ENCODE measurements around the gene PLA2G7.
"Not testable (repeated sequence)": the region's sequence is repeated elsewhere in the genome, so short reads cannot be mapped to it uniquely, and the experiment has no call there.

PLA2G7 gene

DNA sequence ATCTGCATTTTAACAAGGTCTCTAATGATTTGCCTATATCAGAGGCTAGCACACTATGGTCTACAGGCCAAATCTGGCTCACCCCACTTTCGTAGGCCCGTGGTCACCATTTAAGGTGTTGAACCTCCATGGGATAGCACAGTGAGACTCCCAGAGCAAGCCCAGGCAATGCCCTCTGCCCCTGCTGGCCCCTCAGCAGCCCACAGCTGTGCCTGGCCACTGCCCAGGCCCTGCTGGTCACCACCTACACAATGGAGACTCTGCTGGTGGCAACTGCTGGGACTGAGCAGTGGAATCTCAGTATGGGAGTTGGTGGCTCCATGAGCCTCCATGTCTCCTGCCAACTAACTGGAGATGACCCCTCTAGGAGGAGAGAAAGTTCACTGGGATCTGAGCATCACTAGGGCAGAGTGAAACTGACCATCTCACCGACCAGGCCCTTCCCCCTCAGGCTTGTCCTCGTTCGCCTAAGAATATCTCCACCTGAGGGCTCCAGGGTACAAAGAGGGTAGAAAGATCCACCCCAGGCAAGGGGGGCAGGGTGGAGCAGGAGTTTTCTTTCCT lies 13.8 kb upstream of the PLA2G7 start:
- no peak overlapping the region for H3K27ac ChIP-seq (ENCODE audit: low read depth in 2 of 2, low read length in 2 of 2)
- no peaks in the 10 kb centered on the region for H3K4me1 ChIP-seq (ENCODE audit: control insufficient read depth in 2 of 2, insufficient read depth in 2 of 2, low read length in 2 of 2)
- H3K36me3 ChIP-seq (ENCODE audit: control insufficient read depth in 2 of 2, insufficient read depth in 2 of 2, low read length in 2 of 2), result no peaks in the 10 kb centered on the region
- no peaks in the 10 kb centered on the region for H3K27me3 ChIP-seq (ENCODE audit: control insufficient read depth in 2 of 2, insufficient read depth in 2 of 2, low read length in 2 of 2)
- H3K4me3 ChIP-seq (ENCODE audit: low read length in 2 of 2), result no peak overlapping the region
- no peak overlapping the region for H3K9ac ChIP-seq (ENCODE audit: low read depth in 1 of 2, low read length in 2 of 2)
- H3K9me3 ChIP-seq (ENCODE audit: control insufficient read depth in 2 of 2, low read length in 2 of 2), result no peaks in the 10 kb centered on the region

DNA sequence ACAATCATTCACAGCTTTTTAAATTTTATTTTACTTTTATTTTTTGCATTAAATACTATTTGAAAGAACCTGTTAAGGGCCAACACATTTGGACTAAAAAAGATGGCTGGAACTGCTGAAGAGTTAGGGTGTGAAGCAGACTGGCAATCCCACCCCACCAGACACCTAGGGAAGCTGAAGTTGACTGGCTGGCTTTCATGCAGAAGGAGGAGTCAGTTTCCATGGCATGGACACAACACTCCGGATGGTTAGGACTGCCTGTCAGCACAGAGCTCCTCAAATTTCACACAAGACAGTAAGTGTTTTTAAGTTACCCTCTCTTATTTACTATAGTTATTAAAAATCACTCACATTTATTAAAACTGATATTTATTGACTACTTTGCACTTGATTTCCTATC lies 11.5 kb upstream of the PLA2G7 start, which contains the start of gene ANKRD66:
Gene ANKRD66, plus strand, starts transcription at position 238 of the 400 bp plus-strand sequence. CDS start 5,016 bp downstream, outside the sequence.
- Histone ChIP-seq H3K4me3 (ENCODE audit: low read length in 2 of 2) (no peak within 1 kb of the TSS), H3K9me3 (ENCODE audit: control insufficient read depth in 2 of 2, low read length in 2 of 2) (no peaks in the 10 kb centered on the region), H3K4me1 (ENCODE audit: control insufficient read depth in 2 of 2, insufficient read depth in 2 of 2, low read length in 2 of 2) (no peaks in the 10 kb centered on the region), H3K27me3 (ENCODE audit: control insufficient read depth in 2 of 2, insufficient read depth in 2 of 2, low read length in 2 of 2) (no peaks in the 10 kb centered on the region), H3K9ac (ENCODE audit: low read depth in 1 of 2, low read length in 2 of 2) (no peak within 1 kb of the TSS), H3K36me3 (ENCODE audit: control insufficient read depth in 2 of 2, insufficient read depth in 2 of 2, low read length in 2 of 2) (no peaks in the 10 kb centered on the region), H3K27ac (ENCODE audit: low read depth in 2 of 2, low read length in 2 of 2) (no peak within 1 kb of the TSS)

DNA sequence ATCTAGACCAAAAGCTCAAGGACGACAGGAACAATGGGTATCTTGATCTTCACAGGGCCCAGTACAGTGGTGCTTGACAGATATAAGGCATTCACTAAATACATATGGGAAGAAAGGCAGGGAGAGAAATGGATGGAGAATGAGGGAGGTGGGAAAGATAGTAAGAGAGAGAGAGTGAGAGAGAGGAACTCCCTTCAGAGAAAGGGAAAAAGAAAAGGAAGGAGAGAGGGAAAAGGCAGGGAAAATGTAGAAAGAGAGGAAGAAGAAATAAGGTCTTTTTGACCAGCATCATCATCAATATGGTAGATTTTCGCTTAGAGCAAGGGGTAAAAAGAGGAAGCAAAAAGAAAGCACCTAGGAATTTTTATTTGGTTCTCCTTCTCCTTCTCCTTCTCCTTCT lies 10.8 kb upstream of the PLA2G7 start:
- Histone ChIP-seq H3K9ac (ENCODE audit: low read depth in 1 of 2, low read length in 2 of 2) (no peak overlapping the region), H3K27me3 (ENCODE audit: control insufficient read depth in 2 of 2, insufficient read depth in 2 of 2, low read length in 2 of 2) (no peaks in the 10 kb centered on the region), H3K27ac (ENCODE audit: low read depth in 2 of 2, low read length in 2 of 2) (no peak overlapping the region), H3K36me3 (ENCODE audit: control insufficient read depth in 2 of 2, insufficient read depth in 2 of 2, low read length in 2 of 2) (no peaks in the 10 kb centered on the region), H3K4me3 (ENCODE audit: low read length in 2 of 2) (no peak overlapping the region), H3K9me3 (ENCODE audit: control insufficient read depth in 2 of 2, low read length in 2 of 2) (no peaks in the 10 kb centered on the region), H3K4me1 (ENCODE audit: control insufficient read depth in 2 of 2, insufficient read depth in 2 of 2, low read length in 2 of 2) (no peaks in the 10 kb centered on the region)

DNA sequence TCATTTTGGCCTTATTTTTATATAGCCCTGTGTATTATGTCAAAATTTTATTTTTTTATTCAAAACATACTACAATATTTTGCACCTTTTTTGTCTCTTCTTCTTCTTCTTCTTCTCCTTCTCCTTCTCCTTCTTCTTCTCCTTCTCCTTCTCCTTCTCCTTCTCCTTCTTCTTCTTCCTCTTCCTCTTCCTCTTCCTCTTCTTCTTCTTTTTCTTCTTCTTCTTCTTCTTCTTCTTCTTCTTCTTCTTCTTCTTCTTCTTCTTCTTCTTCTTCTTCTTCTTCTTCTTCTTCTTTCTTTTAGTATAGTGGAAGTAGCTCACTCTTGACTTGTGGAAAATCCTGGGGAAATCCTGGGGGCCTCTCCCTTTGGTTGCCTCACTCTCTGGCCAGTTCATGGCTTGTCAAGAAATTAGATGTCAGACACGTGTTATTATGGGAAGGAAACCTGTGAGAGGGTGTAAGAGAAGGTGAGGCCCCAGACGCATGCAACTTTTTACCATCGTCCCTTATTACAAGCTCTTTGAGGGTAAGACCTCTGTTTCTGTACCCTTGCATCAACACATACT lies 9.1 kb upstream of the PLA2G7 start:
- not testable (repeated sequence) for H3K4me1 ChIP-seq (ENCODE audit: control insufficient read depth in 2 of 2, insufficient read depth in 2 of 2, low read length in 2 of 2); H3K9me3 ChIP-seq (ENCODE audit: control insufficient read depth in 2 of 2, low read length in 2 of 2); H3K9ac ChIP-seq (ENCODE audit: low read depth in 1 of 2, low read length in 2 of 2); H3K27me3 ChIP-seq (ENCODE audit: control insufficient read depth in 2 of 2, insufficient read depth in 2 of 2, low read length in 2 of 2); H3K27ac ChIP-seq (ENCODE audit: low read depth in 2 of 2, low read length in 2 of 2); H3K4me3 ChIP-seq (ENCODE audit: low read length in 2 of 2); H3K36me3 ChIP-seq (ENCODE audit: control insufficient read depth in 2 of 2, insufficient read depth in 2 of 2, low read length in 2 of 2)

DNA sequence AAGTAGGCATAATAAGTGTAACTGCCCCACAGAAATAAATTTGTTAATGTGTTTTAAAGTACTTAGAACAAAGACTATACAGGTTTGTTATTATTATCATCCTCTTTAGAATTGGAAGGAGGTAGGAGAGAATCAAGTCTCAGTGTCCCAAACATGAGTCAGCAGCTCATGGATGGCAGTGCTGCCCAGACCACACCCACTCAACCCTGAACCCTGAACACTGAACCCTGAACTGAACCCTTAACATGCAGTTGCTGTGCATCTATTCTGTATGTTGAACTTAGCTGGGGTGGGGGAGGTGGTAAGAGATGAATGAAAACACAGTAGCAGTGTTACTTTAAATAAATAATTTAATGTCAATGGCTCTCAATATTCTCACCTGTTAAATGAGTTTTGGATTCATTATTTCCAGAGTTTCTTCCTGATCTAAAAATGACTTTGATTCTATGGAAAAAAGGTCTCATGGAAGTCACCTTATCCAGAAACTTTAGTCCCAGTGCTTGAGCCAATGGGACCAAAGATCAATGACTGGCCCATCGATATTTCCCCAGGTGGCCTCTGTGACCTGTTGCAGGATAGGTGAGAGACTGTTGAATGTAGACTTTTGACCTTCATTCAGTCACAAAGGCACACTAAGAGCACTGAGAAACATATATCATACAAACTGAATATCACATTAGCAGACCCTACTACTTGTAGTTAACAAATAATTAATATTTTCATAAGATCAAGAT lies 8.4 kb upstream of the PLA2G7 start:
- H3K9me3 ChIP-seq (ENCODE audit: control insufficient read depth in 2 of 2, low read length in 2 of 2), result no peaks in the 10 kb centered on the region
- H3K36me3 ChIP-seq (ENCODE audit: control insufficient read depth in 2 of 2, insufficient read depth in 2 of 2, low read length in 2 of 2), result no peaks in the 10 kb centered on the region
- no peak overlapping the region for H3K9ac ChIP-seq (ENCODE audit: low read depth in 1 of 2, low read length in 2 of 2)
- H3K4me3 ChIP-seq (ENCODE audit: low read length in 2 of 2), result no peak overlapping the region
- no peaks in the 10 kb centered on the region for H3K4me1 ChIP-seq (ENCODE audit: control insufficient read depth in 2 of 2, insufficient read depth in 2 of 2, low read length in 2 of 2)
- H3K27me3 ChIP-seq (ENCODE audit: control insufficient read depth in 2 of 2, insufficient read depth in 2 of 2, low read length in 2 of 2), result no peaks in the 10 kb centered on the region
- no peak overlapping the region for H3K27ac ChIP-seq (ENCODE audit: low read depth in 2 of 2, low read length in 2 of 2)

DNA sequence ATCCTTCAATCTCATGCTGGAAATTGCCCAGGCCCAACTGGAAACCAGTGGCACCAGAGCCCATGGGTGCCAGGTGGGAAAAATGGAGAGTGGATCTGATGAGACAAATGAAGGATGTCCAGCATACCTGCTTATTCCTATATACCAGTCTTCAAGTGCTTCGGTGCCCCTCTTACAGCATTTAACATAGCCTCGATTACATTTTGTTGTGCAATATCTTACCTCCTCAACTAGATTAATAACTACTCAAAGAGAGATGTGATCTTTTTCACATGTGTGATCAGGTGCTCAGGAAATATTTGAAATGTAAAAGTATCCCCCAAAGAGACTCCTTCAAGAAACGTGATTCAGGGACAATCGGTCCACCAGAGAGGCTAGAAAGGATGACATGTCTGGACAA lies 6.7 kb upstream of the PLA2G7 start:
- H3K4me3 ChIP-seq (ENCODE audit: low read length in 2 of 2), result no peak overlapping the region
- peaks cover 0 to 2% of the 10 kb centered on the region in 2 donors for H3K27me3 ChIP-seq (ENCODE audit: control insufficient read depth in 2 of 2, insufficient read depth in 2 of 2, low read length in 2 of 2)
- H3K36me3 ChIP-seq (ENCODE audit: control insufficient read depth in 2 of 2, insufficient read depth in 2 of 2, low read length in 2 of 2), result no peaks in the 10 kb centered on the region
- H3K9me3 ChIP-seq (ENCODE audit: control insufficient read depth in 2 of 2, low read length in 2 of 2), result no peaks in the 10 kb centered on the region
- H3K4me1 ChIP-seq (ENCODE audit: control insufficient read depth in 2 of 2, insufficient read depth in 2 of 2, low read length in 2 of 2), result no peaks in the 10 kb centered on the region
- H3K9ac ChIP-seq (ENCODE audit: low read depth in 1 of 2, low read length in 2 of 2), result no peak overlapping the region
- H3K27ac ChIP-seq (ENCODE audit: low read depth in 2 of 2, low read length in 2 of 2), result no peak overlapping the region

DNA sequence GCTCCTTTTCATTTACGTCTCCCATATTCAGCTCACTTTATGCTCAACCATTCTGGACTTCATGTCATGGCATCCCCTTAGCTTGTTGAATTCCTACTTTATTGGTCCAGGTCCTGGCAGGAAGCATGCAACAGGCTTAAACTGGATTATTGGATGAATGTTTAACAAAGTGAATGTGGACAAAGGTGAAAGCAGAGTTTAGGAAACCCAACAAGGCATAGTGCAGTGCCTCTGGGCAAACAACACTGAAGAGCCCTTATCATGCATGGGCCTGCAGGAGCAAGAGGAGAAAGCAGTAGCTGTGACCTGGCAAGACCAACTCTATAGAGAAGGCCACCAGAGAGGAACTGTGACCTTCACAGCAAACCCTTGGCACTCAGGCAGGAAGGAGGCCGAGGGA lies 6.3 kb upstream of the PLA2G7 start:
- H3K27me3 ChIP-seq (ENCODE audit: control insufficient read depth in 2 of 2, insufficient read depth in 2 of 2, low read length in 2 of 2), result peaks cover 2 to 6% of the 10 kb centered on the region in 2 donors
- H3K9ac ChIP-seq (ENCODE audit: low read depth in 1 of 2, low read length in 2 of 2), result no peak overlapping the region
- H3K4me1 ChIP-seq (ENCODE audit: control insufficient read depth in 2 of 2, insufficient read depth in 2 of 2, low read length in 2 of 2), result no peaks in the 10 kb centered on the region
- H3K9me3 ChIP-seq (ENCODE audit: control insufficient read depth in 2 of 2, low read length in 2 of 2), result no peaks in the 10 kb centered on the region
- no peaks in the 10 kb centered on the region for H3K36me3 ChIP-seq (ENCODE audit: control insufficient read depth in 2 of 2, insufficient read depth in 2 of 2, low read length in 2 of 2)
- H3K27ac ChIP-seq (ENCODE audit: low read depth in 2 of 2, low read length in 2 of 2), result no peak overlapping the region
- H3K4me3 ChIP-seq (ENCODE audit: low read length in 2 of 2), result no peak overlapping the region

DNA sequence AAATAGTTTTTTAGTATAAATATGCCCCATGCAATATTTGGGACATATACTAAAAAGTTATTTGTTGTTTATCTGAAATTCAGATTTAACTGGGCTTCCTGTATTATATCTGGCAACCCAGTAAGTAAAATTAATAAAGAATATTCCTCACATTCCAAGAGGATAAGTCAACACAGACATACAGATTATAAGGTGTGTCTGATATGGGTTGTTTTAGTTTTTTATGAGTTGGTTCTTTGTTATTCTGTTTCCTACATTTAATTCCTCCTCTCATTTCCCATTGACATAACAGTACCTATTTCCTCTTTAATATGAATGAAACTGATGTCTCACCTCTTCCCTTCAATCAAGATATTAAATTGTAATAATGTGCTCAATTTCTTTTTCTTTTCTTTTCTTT lies 1.7 kb upstream of the PLA2G7 start:
- Histone ChIP-seq H3K27me3 (ENCODE audit: control insufficient read depth in 2 of 2, insufficient read depth in 2 of 2, low read length in 2 of 2) (peaks cover 7 to 8% of the 10 kb centered on the region in 2 donors), H3K36me3 (ENCODE audit: control insufficient read depth in 2 of 2, insufficient read depth in 2 of 2, low read length in 2 of 2) (no peaks in the 10 kb centered on the region), H3K9me3 (ENCODE audit: control insufficient read depth in 2 of 2, low read length in 2 of 2) (no peaks in the 10 kb centered on the region), H3K27ac (ENCODE audit: low read depth in 2 of 2, low read length in 2 of 2) (no peak overlapping the region), H3K4me3 (ENCODE audit: low read length in 2 of 2) (no peak overlapping the region), H3K4me1 (ENCODE audit: control insufficient read depth in 2 of 2, insufficient read depth in 2 of 2, low read length in 2 of 2) (peaks cover 6 to 8% of the 10 kb centered on the region in 2 donors), H3K9ac (ENCODE audit: low read depth in 1 of 2, low read length in 2 of 2) (no peak overlapping the region)

DNA sequence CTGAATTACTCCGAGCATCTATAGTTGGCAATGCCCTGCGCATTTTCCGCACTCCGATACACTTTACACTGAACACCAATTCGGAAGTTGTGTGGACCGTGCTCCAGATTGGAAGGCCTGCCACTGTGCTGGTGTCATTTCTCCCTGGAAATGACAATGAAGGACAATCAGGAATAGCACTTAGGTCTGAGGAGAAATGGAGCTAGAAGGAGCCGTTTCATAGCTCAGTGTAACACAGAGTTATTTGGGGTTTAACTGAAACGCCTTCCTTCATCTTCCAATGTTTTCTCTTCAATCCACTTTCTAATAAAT lies 501 bp upstream of the PLA2G7 start:
- Histone ChIP-seq H3K9ac (ENCODE audit: low read depth in 1 of 2, low read length in 2 of 2) (peak overlapping the region in 1 of 2 donors; percentile 2), H3K9me3 (ENCODE audit: control insufficient read depth in 2 of 2, low read length in 2 of 2) (no peaks in the 10 kb centered on the region), H3K27ac (ENCODE audit: low read depth in 2 of 2, low read length in 2 of 2) (no peak overlapping the region), H3K4me3 (ENCODE audit: low read length in 2 of 2) (peak overlapping the region; percentile 59 to 75), H3K4me1 (ENCODE audit: control insufficient read depth in 2 of 2, insufficient read depth in 2 of 2, low read length in 2 of 2) (peaks cover 6 to 8% of the 10 kb centered on the region in 2 donors), H3K27me3 (ENCODE audit: control insufficient read depth in 2 of 2, insufficient read depth in 2 of 2, low read length in 2 of 2) (peaks cover 7 to 8% of the 10 kb centered on the region in 2 donors), H3K36me3 (ENCODE audit: control insufficient read depth in 2 of 2, insufficient read depth in 2 of 2, low read length in 2 of 2) (no peaks in the 10 kb centered on the region)

DNA sequence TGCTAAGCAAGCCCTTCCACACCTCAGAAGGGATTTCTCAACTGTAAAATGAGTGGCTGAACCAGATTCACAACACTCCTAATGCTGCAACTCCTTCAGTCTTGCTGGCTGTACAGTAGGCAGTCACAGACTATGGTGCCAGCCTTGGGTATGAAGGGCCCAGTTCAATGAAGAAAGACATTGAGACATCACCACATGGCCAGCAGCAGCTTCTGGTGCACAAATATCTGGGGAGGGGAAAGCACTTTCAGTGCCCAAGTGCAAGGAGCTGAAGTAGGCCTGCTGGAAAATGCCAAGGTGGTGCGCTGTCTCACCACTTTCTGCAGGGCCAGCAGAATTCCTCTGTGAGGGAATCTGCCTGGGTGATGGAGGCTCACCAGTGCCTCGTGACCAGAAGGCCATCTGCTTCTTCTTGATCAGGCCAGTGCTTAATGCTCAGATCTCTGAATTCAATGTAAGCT lies 1.8 kb downstream of the PLA2G7 start:
- no peak overlapping the region for H3K9ac ChIP-seq (ENCODE audit: low read depth in 1 of 2, low read length in 2 of 2)
- peaks cover 7 to 8% of the 10 kb centered on the region in 2 donors for H3K27me3 ChIP-seq (ENCODE audit: control insufficient read depth in 2 of 2, insufficient read depth in 2 of 2, low read length in 2 of 2)
- no peaks in the 10 kb centered on the region for H3K9me3 ChIP-seq (ENCODE audit: control insufficient read depth in 2 of 2, low read length in 2 of 2)
- peaks cover 6 to 8% of the 10 kb centered on the region in 2 donors for H3K4me1 ChIP-seq (ENCODE audit: control insufficient read depth in 2 of 2, insufficient read depth in 2 of 2, low read length in 2 of 2)
- no peaks in the 10 kb centered on the region for H3K36me3 ChIP-seq (ENCODE audit: control insufficient read depth in 2 of 2, insufficient read depth in 2 of 2, low read length in 2 of 2)
- H3K27ac ChIP-seq (ENCODE audit: low read depth in 2 of 2, low read length in 2 of 2), result no peak overlapping the region
- no peak overlapping the region for H3K4me3 ChIP-seq (ENCODE audit: low read length in 2 of 2)

All from mucosa of rectum (tissue), 2 donors.